T-helper 2 cell treated with Interferon-gamma antibody and Interleukin-4, amounts not matched to agents 5 μg/mL and 100 μg/mL, for 36 hours (primary cell): ENCODE data around the gene DIABLO.
A peak's percentile ranks its signal among the peaks of the same experiment; 100 is the strongest.
"Not testable (repeated sequence)": the region's sequence is repeated elsewhere in the genome, so short reads cannot be mapped to it uniquely, and the experiment has no call there.

Experiments
- DNase-seq: peaks from one replicate; pipeline ENCODE4 v3.0.0; 2021; ENCODE audit warnings: low spot score
- H3K27ac Mint-ChIP-seq: one replicate; pipeline ENCODE4 v1.8.0; 2021; ENCODE audit warnings: mild to moderate bottlenecking, mixed read lengths
- H3K27me3 Mint-ChIP-seq: one replicate; pipeline ENCODE4 v1.8.0; 2021; ENCODE audit warnings: low read depth, mixed read lengths
- H3K36me3 Mint-ChIP-seq: one replicate; pipeline ENCODE4 v1.8.0; 2021; ENCODE audit warnings: low read depth, mixed read lengths
- H3K4me1 Mint-ChIP-seq: one replicate; pipeline ENCODE4 v1.8.0; 2021; ENCODE audit warnings: low read depth, mixed read lengths
- H3K4me3 Mint-ChIP-seq: one replicate; pipeline ENCODE4 v1.8.0; 2022; ENCODE audit warnings: mild to moderate bottlenecking, moderate library complexity, mixed read lengths
- H3K9me3 Mint-ChIP-seq: one replicate; pipeline ENCODE4 v1.8.0; 2021; ENCODE audit warnings: mixed read lengths

Gene DIABLO

DNA sequence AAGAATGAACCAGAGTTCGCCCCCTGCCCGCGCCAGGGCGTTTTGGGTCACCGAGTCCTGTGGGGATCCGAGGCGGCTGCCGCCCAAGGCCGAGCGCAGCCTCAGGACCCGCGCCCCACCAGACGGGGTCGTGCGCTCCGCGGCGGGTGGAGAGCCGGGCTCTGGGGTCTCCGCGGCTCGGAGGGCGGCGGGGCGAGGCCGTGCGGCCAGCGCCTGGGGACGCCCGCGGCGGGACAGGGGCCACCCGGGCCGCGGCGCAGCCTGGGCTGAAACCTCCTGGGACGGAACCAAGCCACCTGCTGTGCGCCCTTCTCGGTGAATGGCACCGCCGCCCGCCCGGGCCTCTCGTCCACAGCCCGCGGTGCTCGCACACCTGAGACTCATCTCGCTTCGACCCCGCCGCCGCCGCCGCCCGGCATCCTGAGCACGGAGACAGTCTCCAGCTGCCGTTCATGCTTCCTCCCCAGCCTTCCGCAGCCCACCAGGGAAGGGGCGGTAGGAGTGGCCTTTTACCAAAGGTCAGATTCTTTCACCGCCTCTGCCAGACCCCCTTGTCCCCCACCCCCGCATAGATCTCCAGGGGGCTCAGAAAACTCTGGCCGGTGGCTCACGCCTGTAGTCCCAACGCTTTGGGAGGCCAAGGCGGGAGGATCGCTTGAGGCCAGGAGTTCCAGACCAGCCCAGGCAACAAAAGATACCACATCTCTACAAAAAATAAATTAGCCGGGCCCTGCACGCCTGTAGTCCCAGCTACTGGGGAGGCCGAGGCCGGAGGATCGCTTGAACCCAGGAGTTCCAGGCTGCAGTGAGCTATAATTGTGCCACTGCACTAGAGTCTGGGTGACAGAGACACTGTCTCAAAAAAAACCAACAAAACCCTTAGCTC, 21.4 kb downstream of the DIABLO start:
- H3K27ac Mint-ChIP-seq: no peak overlapping the region
- peaks cover 6% of the 10 kb centered on the region for H3K4me1 Mint-ChIP-seq
- no peaks in the 10 kb centered on the region for H3K9me3 Mint-ChIP-seq
- peak overlapping the region; percentile 79 for H3K4me3 Mint-ChIP-seq
- peaks cover 27% of the 10 kb centered on the region for H3K27me3 Mint-ChIP-seq
- peaks cover 15% of the 10 kb centered on the region for H3K36me3 Mint-ChIP-seq
- DNase-seq: no peak

DNA sequence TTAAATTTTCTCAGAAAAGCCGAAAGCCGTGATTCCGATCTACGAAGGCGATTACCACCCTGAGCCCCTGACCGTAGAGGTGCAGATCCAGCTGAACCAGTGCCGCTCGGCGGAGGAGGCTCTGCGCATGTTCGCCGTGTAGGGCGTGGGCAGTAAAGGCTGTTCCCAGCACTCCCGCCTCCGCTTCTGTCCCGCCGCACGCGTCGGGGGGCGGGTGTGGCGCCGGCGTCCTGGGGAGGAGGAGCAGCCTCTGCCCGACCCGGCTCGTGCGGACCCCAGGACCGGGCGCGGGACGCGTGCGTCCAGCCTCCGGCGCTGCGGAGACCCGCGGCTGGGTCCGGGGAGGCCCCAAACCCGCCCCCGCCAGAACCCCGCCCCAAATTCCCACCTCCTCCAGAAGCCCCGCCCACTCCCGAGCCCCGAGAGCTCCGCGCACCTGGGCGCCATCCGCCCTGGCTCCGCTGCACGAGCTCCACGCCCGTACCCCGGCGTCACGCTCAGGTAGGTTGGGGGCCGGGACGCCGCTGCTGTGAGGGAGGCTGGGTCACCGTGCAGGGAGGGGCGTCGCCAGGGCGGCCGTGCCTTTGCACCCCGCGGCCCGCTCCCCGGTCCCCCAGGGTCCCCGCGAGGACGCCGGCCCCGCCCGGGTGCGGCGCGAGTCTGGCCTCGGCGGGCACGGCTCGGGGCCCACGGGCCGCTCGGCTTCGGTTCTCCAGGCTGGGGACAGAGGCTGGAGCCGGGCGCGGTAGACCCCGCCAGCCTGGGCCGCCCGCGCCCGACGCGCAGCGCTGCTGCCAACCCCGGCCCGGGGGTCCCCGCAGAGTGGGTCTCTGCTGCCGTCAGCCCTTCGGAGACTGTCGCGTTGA, 22.3 kb downstream of the DIABLO start, which contains the start of gene B3GNT4:
Gene B3GNT4 (plus strand): TSS at position 409 of the 866 bp plus-strand sequence. CDS start 910 bp downstream, outside the sequence.
- Mint-ChIP-seq H3K9me3 (no peaks in the 10 kb centered on the region), H3K36me3 (peaks cover 12% of the 10 kb centered on the region), H3K4me3 (peak within 1 kb of the TSS; percentile 83), H3K27ac (no peak within 1 kb of the TSS), H3K27me3 (peaks cover 27% of the 10 kb centered on the region), H3K4me1 (peaks cover 6% of the 10 kb centered on the region)
- peak; percentile 61 for DNase-seq

DNA sequence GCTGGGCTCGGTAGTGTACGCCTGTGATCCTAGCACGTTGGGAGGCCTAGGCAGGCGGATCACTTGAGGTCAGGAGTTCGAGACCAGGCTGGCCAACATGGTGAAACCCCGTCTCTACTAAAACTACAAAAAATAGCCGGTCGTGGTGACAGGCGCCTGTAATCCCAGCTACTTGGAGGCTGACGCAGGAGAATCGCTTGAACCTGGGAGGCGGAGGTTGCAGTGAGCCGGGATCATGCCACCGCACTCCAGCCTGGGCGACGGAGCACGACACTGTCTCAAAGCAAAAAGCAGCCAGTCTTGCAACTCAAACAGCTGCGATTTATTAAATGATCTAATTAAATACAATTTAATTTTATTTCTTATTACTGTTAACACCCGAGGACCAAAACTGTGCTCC, 23.0 kb downstream of the DIABLO start:
- not testable (repeated sequence) for H3K27ac Mint-ChIP-seq, H3K4me1 Mint-ChIP-seq, H3K36me3 Mint-ChIP-seq, H3K9me3 Mint-ChIP-seq, DNase-seq
- H3K4me3 Mint-ChIP-seq: peak overlapping the region; percentile 83
- peaks cover 27% of the 10 kb centered on the region for H3K27me3 Mint-ChIP-seq

GRCh38 chr12:122202017-122202416, 23.8 kb downstream of the DIABLO start:
- Mint-ChIP-seq H3K4me1 (peaks cover 7% of the 10 kb centered on the region), H3K9me3 (no peaks in the 10 kb centered on the region), H3K36me3 (peaks cover 3% of the 10 kb centered on the region), H3K4me3 (no peak overlapping the region), H3K27ac (no peak overlapping the region), H3K27me3 (peaks cover 27% of the 10 kb centered on the region)
- no peak for DNase-seq

- Mint-ChIP-seq H3K4me1 (peaks cover 7% of the 10 kb centered on the region), H3K4me3 (no peak overlapping the region), H3K27ac (no peak overlapping the region), H3K36me3 (no peaks in the 10 kb centered on the region), H3K9me3 (no peaks in the 10 kb centered on the region), H3K27me3 (peaks cover 27% of the 10 kb centered on the region)
- no peak for DNase-seq
Measured at GRCh38 chr12:122201381-122201780, 24.5 kb downstream of the DIABLO start.

- no peak overlapping the region for H3K4me3 Mint-ChIP-seq
- H3K9me3 Mint-ChIP-seq: no peaks in the 10 kb centered on the region
- H3K4me1 Mint-ChIP-seq: peaks cover 7% of the 10 kb centered on the region
- peaks cover 30% of the 10 kb centered on the region for H3K27me3 Mint-ChIP-seq
- no peak overlapping the region for H3K27ac Mint-ChIP-seq
- H3K36me3 Mint-ChIP-seq: no peaks in the 10 kb centered on the region
- no peak for DNase-seq
Measured at GRCh38 chr12:122200541-122201175, 25.2 kb downstream of the DIABLO start.

GRCh38 chr12:122199484-122200355, 26.1 kb downstream of the DIABLO start:
- DNase-seq: no peak
- no peaks in the 10 kb centered on the region for H3K9me3 Mint-ChIP-seq
- peaks cover 25% of the 10 kb centered on the region for H3K27me3 Mint-ChIP-seq
- H3K27ac Mint-ChIP-seq: no peak overlapping the region
- no peaks in the 10 kb centered on the region for H3K36me3 Mint-ChIP-seq
- peaks cover 5% of the 10 kb centered on the region for H3K4me1 Mint-ChIP-seq
- no peak overlapping the region for H3K4me3 Mint-ChIP-seq

DNA sequence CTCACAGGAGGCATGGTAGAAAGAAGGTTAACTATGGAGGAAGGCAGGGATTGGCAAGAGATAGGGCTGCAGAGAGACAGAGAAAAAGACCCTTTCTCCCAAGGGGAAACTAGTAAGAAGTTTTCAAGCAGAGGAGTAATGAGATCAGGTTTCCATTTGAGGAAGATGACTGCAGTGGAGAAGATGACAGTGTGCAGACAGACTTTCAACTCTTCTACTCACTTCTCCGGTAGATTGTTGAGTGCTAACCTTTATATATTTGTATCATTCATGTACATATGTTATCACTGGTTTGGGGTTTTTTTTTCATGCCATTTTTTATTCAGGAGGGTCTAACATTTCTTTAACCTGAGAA, 28.3 kb downstream of the DIABLO start:
- Mint-ChIP-seq H3K9me3 (no peaks in the 10 kb centered on the region), H3K36me3 (no peaks in the 10 kb centered on the region), H3K27me3 (peaks cover 18% of the 10 kb centered on the region), H3K27ac (peak overlapping the region; percentile 26), H3K4me3 (no peak overlapping the region), H3K4me1 (peaks cover 2% of the 10 kb centered on the region)
- no peak for DNase-seq

DNA sequence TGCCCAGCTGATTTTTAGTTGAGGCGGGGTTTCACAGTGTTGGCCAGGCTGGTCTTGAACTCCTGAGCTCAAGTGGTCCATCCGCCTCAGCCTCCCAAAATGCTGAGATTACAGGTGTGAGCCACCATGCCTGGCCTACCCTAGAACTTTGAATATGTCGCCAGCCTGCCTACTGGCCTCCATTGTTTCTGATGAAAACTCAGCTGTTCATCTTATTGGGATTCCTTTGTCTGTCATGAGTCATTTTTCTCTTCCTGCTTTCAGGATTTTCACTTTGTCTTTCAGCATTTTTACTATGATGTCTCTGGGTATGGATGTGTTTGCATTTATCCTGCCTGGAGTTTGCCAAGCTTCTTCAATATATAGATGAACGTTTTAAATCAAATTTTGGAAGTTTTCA, 30.4 kb downstream of the DIABLO start:
- no peak overlapping the region for H3K4me3 Mint-ChIP-seq
- DNase-seq: no peak
- H3K27me3 Mint-ChIP-seq: peaks cover 8% of the 10 kb centered on the region
- H3K9me3 Mint-ChIP-seq: no peaks in the 10 kb centered on the region
- no peak overlapping the region for H3K27ac Mint-ChIP-seq
- no peaks in the 10 kb centered on the region for H3K36me3 Mint-ChIP-seq
- H3K4me1 Mint-ChIP-seq: peaks cover 2% of the 10 kb centered on the region

DNA sequence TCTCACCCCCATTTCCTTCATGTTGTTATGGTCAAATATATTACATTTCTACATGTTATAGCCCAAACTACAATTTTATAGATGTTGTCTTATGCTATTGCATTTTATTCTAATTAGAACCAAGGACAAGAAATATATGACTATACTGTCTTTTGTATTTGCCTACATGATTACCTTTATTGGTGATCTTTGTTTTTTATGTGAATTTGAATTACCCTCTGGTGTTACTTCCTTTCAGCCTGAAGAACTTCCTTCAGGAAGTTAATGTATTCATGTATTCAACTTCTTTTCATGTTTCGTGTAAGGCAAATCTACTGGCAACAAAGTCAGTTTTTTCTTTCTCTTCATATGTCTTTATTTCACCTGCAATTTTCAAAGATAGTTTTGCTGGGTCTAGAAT, 31.0 kb downstream of the DIABLO start:
- Mint-ChIP-seq H3K4me1 (peaks cover 2% of the 10 kb centered on the region), H3K36me3 (no peaks in the 10 kb centered on the region), H3K4me3 (no peak overlapping the region), H3K9me3 (no peaks in the 10 kb centered on the region), H3K27me3 (peaks cover 8% of the 10 kb centered on the region), H3K27ac (no peak overlapping the region)
- DNase-seq: no peak

- Mint-ChIP-seq H3K27ac (no peak overlapping the region), H3K4me3 (no peak overlapping the region), H3K27me3 (peaks cover 8% of the 10 kb centered on the region), H3K4me1 (peaks cover under 1% of the 10 kb centered on the region), H3K36me3 (no peaks in the 10 kb centered on the region), H3K9me3 (no peaks in the 10 kb centered on the region)
- DNase-seq: no peak
Measured at GRCh38 chr12:122192441-122192840, 33.4 kb downstream of the DIABLO start.

DNA sequence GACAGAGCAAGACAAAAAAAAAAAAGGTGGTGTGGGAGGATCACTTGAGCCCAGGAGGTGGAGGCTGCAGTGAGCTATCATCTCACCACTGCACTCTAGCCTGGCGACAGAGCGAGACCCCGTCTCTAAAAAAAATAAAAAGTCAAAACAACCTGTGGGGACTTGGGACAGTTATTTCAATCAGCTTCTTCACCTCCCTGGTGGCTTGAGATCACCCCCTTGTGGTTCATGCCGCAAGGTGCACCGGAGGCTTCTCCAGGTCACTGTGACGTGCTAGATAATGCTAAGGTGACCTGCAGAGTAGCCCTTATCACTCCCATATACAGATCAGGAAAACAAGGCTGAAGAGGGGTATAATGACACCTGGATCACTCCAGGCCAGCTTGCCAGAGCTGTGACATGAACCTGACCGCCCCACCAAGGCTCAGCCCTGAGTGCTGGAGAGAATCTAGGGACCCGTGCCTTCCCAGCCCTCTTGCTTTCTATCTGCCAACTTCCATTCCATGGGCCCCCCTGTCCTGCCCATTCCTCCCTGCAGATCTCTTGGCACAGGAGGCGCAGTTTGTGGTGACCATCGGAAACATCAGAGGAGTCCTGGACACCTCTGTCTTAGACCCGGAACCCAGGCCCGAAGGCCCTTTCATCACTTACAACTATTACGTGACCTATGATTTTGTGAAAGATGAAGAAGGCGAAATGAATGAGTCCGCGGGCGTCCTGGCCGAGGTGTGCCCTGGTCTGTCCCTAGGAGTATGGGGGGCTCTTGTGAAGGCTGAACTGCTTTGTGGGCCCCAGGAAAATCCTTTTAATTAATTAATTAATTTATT, 34.8 kb downstream of the DIABLO start:
- Mint-ChIP-seq H3K4me3 (no peak overlapping the region), H3K27me3 (peaks cover 8% of the 10 kb centered on the region), H3K9me3 (no peaks in the 10 kb centered on the region), H3K4me1 (no peaks in the 10 kb centered on the region), H3K36me3 (no peaks in the 10 kb centered on the region), H3K27ac (no peak overlapping the region)
- peak; percentile 60 for DNase-seq
